GM20431 (cell line): ENCODE measurements around the gene TMEM248.
"Not testable (repeated sequence)": the region's sequence is repeated elsewhere in the genome, so short reads cannot be mapped to it uniquely, and the experiment has no call there.

Experiments
- in situ Hi-C: fragments of 300-500 bp; cut with MseI, MboI; formaldehyde crosslinking; loops from one replicate; pipeline ENCODE4 v1.15.0; 2020; ENCODE audit warnings: low sequenced_read_pairs; ENCODE audit not compliant: unreplicated experiment

Gene TMEM248, protein sequence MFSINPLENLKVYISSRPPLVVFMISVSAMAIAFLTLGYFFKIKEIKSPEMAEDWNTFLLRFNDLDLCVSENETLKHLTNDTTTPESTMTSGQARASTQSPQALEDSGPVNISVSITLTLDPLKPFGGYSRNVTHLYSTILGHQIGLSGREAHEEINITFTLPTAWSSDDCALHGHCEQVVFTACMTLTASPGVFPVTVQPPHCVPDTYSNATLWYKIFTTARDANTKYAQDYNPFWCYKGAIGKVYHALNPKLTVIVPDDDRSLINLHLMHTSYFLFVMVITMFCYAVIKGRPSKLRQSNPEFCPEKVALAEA

DNA sequence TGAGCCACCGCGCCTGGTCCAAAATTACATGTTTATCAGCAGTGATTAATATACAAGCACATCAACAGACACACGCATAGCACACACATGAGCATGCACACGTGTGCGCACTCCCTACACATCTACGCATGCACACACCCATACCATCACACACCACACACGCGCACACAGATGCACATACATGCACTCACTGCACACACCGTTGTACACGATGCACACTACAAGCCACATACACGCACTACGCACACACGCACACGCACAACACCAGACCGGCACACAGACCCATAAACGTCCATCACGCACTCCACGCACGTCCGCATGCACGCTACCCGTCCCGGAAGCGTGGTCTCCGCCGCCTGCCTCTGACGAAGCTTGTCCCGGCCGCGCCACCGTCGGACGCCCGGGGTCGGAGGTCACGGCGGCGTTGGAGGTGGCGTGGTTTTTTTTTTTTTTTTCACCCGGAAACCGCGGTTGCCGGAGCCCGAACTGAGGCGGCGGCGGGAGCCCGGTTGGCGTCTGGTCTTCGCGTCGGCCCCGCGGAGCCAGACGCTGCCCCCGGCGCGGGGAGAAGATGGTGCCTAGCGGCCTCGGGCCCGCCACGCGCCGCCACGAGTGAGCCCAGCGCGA lies at the start of gene TMEM248:
TSS of gene TMEM248 (plus strand) at position 457 of the 627 bp plus-strand sequence. CDS start 20,641 bp downstream, outside the sequence.
- in situ Hi-C loops = no loop called here

DNA sequence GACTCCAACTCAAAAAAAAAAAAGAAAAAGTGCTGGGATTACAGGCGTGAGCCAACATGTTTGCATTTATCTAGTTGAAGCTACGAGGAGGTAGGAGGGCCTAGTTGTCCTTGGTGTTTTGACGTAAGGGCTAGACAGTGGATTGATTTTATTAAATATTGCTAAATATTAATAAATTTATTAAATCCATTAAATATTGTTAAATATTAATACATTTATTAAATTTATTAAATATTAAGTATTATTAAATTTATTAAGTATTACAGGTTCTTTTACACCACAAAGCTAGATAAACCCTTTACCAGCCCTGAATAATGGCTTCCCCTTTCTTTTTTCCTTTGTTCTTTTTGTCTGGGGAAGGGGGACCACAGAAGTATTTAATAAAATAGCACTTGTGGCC lies 47.5 kb upstream of the TMEM248 start:
- in situ Hi-C loops = no loop called here

DNA sequence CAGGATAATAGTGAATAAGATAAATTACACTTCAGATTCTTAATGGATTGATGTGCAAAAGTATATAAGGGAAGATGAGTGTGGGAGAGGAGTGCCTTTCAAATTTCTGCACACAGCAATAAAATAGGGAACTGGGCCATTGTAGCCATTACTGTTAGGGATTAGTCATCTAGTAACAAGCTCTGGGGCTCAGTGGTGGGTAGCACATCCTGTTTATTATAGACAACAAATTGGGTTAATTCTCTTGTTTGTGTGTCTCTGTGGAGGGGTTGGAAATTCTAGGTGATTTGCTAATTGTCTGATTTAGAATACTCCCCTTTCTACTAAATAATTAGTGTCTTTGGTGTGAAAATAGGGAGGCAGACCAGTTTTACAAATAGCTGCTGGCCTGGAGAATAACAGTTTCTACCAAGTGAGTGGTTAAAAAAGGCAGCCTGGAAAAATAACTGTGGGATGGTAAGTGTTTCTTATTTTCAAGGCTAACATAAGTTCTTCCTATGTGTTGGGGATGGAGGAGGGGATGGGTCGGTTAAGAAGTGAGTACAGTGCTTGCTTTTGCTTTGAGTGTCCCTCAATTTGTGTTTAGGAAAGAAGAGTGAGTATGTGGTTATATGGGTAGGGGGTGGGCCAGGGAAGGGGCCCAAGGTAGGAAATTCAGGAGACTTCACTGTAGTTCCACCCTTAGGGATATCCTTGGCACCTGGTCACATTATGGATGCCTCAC lies 43.3 kb upstream of the TMEM248 start:
- in situ Hi-C loops = no loop called here

DNA sequence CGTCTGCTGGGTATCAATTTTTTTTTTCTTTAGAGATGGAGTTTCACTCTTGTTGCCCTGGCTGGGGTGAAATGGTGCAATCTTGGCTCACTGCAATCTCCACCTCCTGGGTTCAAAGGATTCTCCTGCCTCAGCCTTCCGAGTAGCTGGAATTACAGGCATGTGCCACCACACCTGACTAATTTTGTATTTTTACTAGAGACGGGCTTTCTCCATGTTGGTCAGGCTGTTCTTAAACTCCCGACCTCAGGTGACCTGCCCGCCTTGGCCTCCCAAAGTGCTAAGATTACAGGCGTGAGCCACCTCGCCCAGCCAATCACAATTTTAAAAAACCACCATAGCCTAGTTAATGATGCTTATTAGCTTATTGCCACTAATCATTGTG lies 42.7 kb upstream of the TMEM248 start:
- in situ Hi-C loops = not testable (repeated sequence)

DNA sequence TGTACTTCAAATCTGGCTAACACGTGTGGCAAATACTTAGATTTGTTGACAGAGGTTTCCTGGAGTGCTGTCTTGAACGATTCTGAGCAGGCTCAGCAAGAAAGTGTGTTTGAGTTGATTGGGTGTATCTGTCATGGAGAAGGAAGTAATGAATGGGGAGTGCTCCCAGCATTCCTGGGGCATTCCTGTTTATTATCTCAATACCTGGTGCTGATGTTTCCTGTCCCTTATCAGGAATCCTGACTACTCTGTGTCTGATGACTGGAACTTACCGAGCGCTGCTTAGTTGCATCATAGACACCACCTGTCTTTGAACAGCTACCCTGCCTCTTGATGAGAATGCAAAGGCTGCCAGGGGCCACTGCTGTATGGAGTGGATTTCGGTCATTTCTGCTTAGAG lies 41.0 kb upstream of the TMEM248 start:
- in situ Hi-C loops = no loop called here

DNA sequence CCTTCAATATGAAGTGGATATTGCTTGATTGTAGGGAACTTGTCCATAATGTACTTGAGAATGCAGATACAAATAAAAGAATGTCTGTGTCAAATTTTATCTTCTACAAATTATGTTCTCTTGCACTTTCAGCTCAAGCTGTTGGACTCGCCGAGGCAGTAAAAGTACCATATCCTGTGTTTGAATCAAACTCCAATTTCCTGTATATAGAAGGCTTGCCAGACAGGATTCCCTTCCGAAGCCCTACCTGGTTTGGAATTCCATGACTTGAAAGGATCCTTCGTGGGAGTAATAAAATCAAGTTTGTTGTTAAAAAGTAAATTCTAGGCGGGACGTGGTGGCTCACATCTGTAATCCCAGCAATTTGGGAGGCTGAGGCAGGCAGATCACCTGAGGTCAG lies 40.4 kb upstream of the TMEM248 start:
- in situ Hi-C loops = not testable (repeated sequence)

DNA sequence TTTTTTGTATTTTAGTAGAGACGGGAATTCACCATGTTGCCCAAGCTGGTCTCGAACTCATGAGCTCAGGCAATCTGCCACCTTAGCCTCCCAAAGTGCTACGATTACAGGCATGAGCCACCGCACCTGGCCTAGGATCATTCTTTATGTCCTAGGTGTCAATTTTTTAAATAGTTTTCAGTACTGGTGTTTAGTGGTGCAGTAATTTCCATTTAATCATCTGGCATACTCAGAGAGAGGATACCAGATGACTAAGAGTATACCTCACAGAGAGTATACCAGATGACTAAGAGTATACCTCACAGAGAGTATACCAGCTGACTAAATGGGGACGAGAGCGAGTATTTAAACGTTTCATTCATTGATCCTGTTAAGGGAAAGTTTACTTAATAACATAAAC lies 37.3 kb upstream of the TMEM248 start:
- in situ Hi-C loops = no loop called here

DNA sequence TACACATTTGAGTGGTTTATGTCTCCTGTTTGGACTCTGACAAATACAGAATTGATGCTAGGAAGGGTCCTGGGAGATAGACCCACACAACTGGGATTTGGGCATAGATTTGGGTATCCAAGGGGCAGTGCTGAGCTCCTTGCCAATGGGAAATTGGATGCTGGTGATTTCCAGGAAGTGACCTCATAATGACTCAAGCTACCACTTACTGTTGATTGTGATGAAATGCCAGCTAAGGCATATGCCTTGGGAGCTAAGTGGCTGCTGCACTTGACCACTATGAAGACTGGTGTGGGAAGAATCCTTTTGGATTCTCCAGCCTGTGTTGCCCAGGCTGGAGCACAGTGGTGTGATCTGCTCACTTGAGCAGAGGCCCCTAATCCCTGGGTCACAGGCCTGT lies 36.5 kb upstream of the TMEM248 start:
- in situ Hi-C loops = not testable (repeated sequence)

DNA sequence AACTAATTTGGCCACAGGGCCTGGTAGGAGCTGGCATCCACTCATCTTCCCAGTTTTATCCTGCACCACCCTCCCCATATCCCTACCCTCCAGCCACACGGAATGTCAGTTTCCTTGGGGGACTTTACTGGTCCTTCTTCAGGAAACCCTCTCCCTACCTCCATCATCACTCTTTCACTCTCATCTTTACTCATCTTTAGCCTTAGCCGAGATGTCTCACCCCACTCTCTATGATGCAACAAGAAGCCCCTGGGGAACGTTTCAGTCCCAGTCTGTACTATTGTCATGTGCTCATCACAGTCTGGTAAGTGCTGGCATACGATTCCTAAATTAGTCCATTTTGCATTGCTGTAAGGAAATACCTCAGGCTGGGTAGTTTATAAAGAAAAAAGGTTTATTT lies 34.9 kb upstream of the TMEM248 start:
- in situ Hi-C loops = no loop called here

DNA sequence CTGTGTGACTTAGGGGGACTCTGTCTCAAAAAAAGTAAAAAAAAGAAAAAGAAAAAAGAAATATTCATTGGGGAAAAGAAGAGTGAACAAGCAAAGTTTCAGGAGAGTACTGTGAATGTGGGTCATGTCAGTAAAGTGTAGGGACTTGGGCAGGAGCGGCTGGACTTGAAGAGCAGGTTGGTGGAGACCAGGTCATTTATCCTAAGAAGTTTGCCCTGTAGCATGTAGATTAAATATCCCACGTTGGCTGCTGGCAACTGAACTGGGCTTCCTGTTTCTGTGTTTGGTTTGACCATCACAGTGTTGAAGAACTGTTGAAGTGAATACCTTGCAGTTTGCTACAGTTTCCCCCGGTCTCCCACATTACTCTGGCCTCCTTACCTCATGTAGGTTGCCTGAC lies 32.8 kb upstream of the TMEM248 start:
- in situ Hi-C loops = not testable (repeated sequence)

DNA sequence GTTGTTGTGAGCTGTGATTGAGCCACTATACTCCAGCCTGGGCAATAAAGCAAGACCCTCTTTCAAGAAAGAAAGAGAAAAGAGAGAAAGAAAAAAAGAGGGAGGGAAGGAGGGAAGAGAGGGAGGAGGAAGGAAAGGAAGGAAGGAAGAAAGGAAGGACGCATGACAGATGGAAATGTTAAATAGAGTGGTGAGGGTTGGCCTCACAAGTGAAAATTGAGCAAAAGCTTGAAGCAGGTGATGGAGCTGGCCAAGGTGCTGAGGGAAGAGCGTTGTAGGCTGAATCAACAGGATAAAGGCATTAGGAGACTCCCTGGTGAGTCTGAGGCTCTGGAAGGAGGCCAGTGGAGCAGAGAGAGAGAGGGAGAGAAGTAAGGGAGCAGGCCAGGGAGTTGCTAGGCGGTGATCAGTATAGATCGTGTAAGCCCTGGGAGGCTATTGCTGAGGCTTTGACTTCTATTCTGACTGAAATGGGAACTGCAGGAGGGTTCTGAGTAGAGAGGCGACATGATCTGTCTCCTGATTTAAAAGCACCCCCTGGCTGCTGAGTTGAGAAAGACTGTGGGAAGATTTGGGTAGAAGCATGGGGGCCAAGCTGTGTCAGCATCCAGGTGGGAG lies 26.5 kb upstream of the TMEM248 start:
- in situ Hi-C loops = no loop called here

DNA sequence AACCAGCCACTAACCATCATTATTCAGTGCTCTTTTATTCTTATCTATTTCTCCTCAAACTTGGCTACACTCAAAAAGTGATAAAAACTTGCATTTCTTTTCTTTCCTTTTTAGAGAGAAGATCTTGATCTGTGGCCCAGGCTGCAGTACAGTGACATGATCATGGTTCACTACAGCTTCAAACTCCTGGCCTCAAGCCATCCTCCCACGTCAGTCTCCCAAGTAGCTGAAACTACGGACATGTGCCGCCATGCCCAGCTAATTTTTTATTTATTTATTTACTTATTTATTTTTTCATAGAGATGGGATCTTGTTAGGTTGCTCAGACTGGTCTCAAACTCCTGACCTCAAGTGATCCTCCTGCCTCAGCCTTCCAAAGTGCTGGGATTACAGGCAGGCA lies 24.6 kb upstream of the TMEM248 start:
- in situ Hi-C loops = no loop called here

DNA sequence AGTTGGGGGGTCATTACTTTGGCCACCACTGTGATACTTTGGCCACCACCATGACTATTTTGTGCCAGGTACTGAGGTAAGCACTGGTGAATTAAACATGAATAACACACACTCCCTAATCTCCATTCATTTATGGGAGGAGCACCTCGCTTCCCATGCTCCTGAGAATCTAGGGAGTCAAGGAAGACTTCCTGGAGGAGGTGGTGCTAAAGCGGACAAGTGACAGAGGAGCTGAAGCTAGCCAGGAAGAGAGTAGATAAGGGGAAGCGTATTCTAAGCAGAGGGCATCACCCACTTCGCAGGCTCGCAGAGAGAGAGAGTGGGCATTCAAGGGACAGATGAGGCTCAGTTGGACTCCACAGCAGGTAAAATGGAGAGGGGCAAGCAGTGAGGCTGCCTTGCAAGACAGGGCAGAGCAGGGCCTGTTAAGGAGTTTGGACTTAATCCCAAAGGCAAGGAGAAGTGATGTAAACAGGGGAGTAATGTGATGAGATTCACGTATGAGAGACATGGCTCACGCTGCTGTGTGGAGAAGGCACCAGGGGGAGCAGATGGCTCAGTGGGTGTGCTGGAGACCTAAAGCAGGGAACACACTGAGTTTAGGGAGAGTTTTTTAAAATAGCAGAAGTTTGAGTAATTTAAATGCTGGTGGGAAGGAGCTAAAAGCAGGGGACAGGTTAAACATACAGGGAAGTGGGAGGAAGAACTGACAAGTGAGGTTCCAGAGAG lies 21.3 kb upstream of the TMEM248 start:
- in situ Hi-C loops = no loop called here

DNA sequence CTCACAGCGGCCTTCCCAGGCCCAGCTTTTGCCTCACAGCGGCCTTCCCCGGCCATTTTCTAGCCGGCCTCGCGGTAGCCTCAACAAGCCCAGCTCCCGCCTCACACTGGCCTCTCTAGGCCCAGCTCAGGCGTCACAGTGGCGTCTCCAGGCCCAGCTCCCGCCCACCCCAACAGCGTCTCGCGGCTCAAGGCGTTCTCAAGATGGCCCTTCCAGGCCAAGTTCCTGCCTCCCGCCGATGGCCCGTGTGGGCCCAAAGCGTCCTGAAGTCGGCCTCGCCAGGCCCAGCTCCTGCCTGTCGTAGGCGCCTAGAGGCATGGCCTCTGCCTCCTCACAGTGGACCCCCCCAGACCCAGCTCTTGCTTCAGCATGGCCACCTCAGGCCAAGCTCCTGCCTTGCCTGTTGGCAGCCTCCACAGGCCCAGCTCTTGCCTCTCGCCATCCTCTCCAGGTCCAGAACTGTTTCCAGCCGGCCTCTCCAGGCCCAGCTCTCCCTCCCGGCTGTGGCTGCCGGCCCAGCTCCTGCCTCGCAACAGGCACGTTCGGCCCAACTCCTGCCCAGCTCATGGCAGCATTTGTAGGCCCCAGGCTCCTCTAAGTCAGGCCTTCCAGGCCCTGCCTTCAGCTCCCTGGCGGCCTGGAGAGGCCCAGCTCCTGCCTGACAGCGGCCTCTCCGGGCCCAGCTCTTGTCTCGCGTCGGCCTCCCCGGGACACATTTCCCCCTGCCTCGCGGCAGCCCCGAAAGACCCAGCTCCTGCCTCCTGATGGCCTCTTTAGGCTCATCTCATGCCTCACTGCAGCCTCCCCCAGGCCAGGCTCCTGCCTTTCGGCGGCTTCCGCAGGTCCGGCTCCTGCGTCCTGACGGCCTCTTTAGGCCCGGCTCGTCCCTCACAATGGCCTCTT lies 18.8 kb upstream of the TMEM248 start:
- in situ Hi-C loops = no loop called here

DNA sequence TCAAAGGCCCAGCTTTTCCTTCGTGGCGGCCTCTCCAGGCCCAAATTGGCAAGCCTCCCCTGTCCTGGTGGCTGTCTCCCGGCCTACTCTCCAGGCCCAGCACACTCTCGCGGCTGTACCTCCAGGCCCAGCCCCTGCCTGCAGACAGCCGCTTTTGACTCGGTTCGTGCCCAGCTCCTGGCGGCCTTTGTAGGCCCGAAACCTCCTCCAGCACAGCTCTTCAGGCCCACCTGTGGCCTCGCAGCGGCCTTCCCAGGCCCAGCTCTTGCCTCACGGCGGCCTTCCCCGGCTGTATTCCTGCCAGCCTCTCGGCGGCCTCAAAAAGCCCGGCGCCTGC lies 18.2 kb upstream of the TMEM248 start:
- in situ Hi-C loops = no loop called here

DNA sequence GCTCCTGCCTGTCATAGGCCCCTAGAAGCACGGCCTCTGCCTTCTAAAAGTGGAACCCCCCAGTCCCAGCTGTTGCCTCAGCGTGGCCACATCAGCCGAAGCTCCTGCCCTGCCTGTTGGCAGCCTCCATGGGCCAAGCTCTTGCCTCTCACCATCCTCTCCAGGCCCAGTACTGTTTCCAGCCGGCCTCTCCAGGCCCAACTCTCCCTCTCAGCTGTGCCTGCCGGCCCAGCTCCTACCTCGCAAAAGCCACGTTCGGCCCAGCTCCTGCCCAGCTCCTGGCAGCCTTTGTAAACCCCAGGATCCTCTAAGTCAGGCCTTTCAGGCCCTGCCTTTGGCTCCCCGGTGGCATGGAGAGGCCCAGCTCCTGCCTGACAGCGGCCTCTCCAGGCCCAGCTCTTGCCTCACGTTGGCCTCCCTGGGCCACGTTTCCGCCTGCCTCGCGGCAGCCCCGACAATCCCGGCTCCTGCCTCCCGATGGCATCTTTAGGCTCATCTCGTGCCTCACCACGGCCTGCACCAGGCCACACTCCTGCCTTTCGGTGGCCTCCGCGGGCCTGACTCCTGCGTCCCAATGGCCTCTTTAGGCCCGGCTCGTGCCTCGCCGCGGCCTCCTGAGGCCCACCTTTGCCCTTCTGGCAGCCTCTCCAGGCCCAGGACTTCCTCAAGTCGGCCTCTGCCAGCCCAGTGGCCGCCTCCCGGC lies 17.5 kb upstream of the TMEM248 start:
- in situ Hi-C loops = no loop called here

DNA sequence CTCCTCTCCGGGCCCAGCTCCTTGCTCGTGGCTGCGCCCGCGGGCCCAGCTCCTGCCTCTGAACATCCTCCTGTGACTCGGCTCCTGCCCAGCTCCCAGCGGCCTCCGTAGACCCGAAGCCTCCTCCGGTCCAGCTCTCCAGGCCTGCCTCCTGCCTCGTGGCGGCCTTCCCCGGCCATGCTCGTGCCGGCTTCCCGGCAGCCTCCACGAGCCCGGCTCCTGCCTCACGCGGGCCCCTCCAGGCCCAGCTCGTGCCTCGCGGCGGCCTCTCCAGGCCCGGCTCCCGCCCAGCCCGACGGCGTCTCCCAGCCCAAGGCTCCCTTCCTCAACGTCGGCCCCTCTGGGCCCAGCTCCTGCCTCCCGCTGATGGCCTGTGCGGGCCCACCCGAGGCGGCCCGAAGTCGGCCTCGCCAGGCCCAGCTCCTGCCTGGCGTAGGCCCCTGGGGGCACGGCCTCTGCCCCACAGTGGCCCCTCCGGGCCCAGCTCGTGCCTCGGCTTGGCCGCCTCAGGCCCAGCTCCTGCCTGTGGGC lies 16.9 kb upstream of the TMEM248 start:
- in situ Hi-C loops = no loop called here

DNA sequence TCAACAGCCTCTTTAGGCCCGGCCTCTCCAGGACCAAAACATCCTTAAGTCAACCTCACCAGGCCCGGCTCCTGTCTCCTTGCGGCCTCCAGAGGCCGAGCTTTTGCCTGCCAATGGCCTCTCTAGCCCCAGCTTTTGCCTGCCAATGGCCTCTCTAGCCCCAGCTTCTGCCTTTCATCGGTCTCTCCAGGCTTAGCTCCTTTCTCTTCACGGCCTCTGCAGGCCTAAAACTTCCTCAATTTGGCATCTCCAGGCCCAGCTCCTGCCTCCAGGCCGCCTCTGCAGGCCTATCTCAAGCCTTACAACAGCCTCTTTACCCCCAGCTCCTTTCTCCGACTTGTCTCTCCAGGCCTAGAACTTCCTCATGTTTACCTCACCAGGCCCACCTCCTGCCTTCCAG lies 15.7 kb upstream of the TMEM248 start:
- in situ Hi-C loops = no loop called here

DNA sequence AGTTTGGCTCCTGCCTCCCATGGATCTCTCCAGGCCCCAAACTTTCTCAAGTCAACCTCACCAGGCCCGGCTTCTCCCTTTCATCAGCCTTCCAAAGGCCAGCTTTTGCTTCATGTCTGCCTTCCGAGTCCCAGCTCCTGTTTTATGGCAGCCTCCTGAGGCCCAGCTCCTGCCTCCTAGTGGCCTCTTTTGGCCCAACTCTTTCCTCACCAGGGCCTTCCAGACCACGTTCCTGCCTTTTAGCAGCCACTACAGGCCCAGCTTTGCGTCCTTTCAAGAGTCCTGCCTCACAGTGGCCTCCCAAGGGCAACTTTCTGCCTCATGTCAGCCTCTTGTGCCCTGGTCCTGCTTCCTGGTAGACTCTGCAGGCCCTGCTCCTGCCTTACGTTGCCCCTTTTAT lies 15.3 kb upstream of the TMEM248 start:
- in situ Hi-C loops = no loop called here
